Smooth muscle cell of the pulmonary artery (primary cell): ENCODE data around the gene RPL23. TPM values are rescaled to one million over a fixed set of nuclear protein-coding genes. Genes with fewer than 3 reads are reported as not detected.

Experiments
- total RNA-seq: library from RNA; depleted of rRNA; stranded (reverse); fragments of >200 nt; gene quantifications from 2 replicates; pipeline ENCODE4 v1.2.3, GENCODE V29; 2014

The RPL23 gene
- 803 and 935 TPM in 2 replicates for total RNA-seq

GRCh38 chr17:38853292-38854219 is at the start of gene RPL23:
TSS of gene RPL23 (minus strand) at chr17:38853721. CDS start at chr17:38853710, 11 bp downstream.

GRCh38 chr17:38869526-38870258 is 16.2 kb upstream of the RPL23 start, which contains the start of gene LASP1:
TSS of gene LASP1 (plus strand) at chr17:38870058. CDS start at chr17:38870190, 132 bp downstream.

GRCh38 chr17:38824899-38825761 is 28.4 kb downstream of the RPL23 start, which contains the start of gene CWC25:
TSS of gene CWC25 (minus strand) at chr17:38825321. CDS start at chr17:38825183, 138 bp downstream.

GRCh38 chr17:38799501-38800236 is 53.9 kb downstream of the RPL23 start, which contains the start of gene PIP4K2B:
TSS of gene PIP4K2B (minus strand) at chr17:38799556. CDS start at chr17:38799424, 132 bp downstream.

Other genes with a start within 250 kb of the RPL23 start
- 0.07 TPM in 1 of 2 replicates, not detected in the other for gene SRCIN1, start 247.8 kb downstream of the RPL23 start, total RNA-seq
- gene EPOP, start 178.8 kb downstream of the RPL23 start, total RNA-seq, result 0.72 and 2.0 TPM in 2 replicates
- gene MLLT6, start 148.4 kb downstream of the RPL23 start, total RNA-seq, result 30.4 and 34.5 TPM in 2 replicates
- 3.5 and 5.1 TPM in 2 replicates for gene CISD3, start 123.4 kb downstream of the RPL23 start, total RNA-seq
- gene PCGF2, start 105.4 kb downstream of the RPL23 start, total RNA-seq, result 8.4 and 12.3 TPM in 2 replicates
- 145 and 162 TPM in 2 replicates for gene PSMB3, start 101.0 kb downstream of the RPL23 start, total RNA-seq
- 63.6 and 71.2 TPM in 2 replicates for gene PIP4K2B, start 54.2 kb downstream of the RPL23 start, total RNA-seq
- 7.6 and 8.1 TPM in 2 replicates for gene CWC25, start 28.4 kb downstream of the RPL23 start, total RNA-seq
- 163 and 215 TPM in 2 replicates for gene LASP1, start 16.3 kb upstream of the RPL23 start, total RNA-seq
- not detected in 2 replicates for gene FBXO47, start 113.7 kb upstream of the RPL23 start, total RNA-seq